Kidney (tissue), 14 donors: Measurements from ENCODE around the gene TSC22D3. TPM values are rescaled to one million over a fixed set of nuclear protein-coding genes. Genes with fewer than 3 reads are reported as not detected.

Experiments
- DNase-seq, 5 donors: peaks; one replicate each; pipeline ENCODE4 v3.0.0-alpha.2; 2013 to 2020
- FAIRE-seq: peaks from 2 replicates; lab custom pipeline; 2012; peaks lifted over from hg19 to GRCh38; lab: Jason Lieb, UNC
- H3K27ac ChIP-seq, 2 donors: one replicate each; pipeline ENCODE4 v1.7.0; 2013; ENCODE audit warnings: low read depth in 2 of 2, low read length in 2 of 2, inconsistent platforms in 1 of 2
- H3K27me3 ChIP-seq: one replicate; pipeline ENCODE4 v1.7.1; 2013; ENCODE audit warnings: low read length, inconsistent platforms; ENCODE audit not compliant: control insufficient read depth, insufficient read depth
- H3K36me3 ChIP-seq, 3 donors: one replicate each; pipeline versions ENCODE4 v1.7.0 to v1.7.1; 2013; ENCODE audit warnings: low read length in 3 of 3, control low read depth in 1 of 3, inconsistent platforms in 1 of 3; ENCODE audit not compliant: insufficient read depth in 3 of 3, control insufficient read depth in 2 of 3
- H3K4me1 ChIP-seq, 3 donors: one replicate each; pipeline versions ENCODE4 v1.7.0 to v1.7.1; 2013; ENCODE audit warnings: low read length in 3 of 3, inconsistent platforms in 1 of 3, low read depth in 1 of 3; ENCODE audit not compliant: control insufficient read depth in 2 of 3, insufficient read depth in 2 of 3
- H3K4me3 ChIP-seq, 3 donors: one replicate each; pipeline versions ENCODE4 v1.7.0 to v1.8.1; 2013; ENCODE audit warnings: low read length in 3 of 3, control low read depth in 1 of 3, inconsistent platforms in 1 of 3
- H3K9ac ChIP-seq, 3 donors: one replicate each; pipeline versions ENCODE4 v1.7.0 to v1.7.1; 2013; ENCODE audit warnings: low read length in 3 of 3, control low read depth in 1 of 3, inconsistent platforms in 1 of 3
- H3K9me3 ChIP-seq, 3 donors: one replicate each; pipeline versions ENCODE4 v1.7.0 to v1.7.1; 2013; ENCODE audit warnings: low read length in 3 of 3, control low read depth in 1 of 3, inconsistent platforms in 1 of 3; ENCODE audit not compliant: control insufficient read depth in 2 of 3, insufficient read depth in 1 of 3
- CTCF ChIP-seq: IDR thresholded peaks from 3 replicates; pipeline ENCODE4 v1.5.1; 2012; ENCODE audit warnings: mild to moderate bottlenecking, moderate library complexity, borderline replicate concordance; ENCODE audit not compliant: insufficient read depth; ENCODE audit errors: extremely low read depth
- intact Hi-C: fragments of 100-400 bp; cut with DNase I; formaldehyde crosslinking; loops from one replicate; pipeline ENCODE4 v1.11.1; 2022
- polyA plus RNA-seq: library from polyadenylated mRNA; stranded (reverse); fragments of 350-450 nt; fragmentation: Illumina TruSeq; extraction: RNeasy Lipid Tissue Mini Kit (QIAGEN cat#74804); gene quantifications from one replicate; pipeline ENCODE4 v1.2.3, GENCODE V29; 2014; ENCODE audit warnings: low read depth, low replicate concordance; ENCODE audit not compliant: insufficient read depth
- total RNA-seq: library from RNA; stranded (reverse); fragmentation: NEBNext Ultra II Directional; extraction: Animal tissue kit (Norgen Biotek cat#: 25700); gene quantifications from one replicate; pipeline ENCODE4 v1.2.1, GENCODE V29; 2021
- donor health status: control.
- donor health status: control.
- donor health status: control.
- donor health status: control.
- donor health status: control.
- donor health status: DM: yes; HTN: yes; CAD: no.
- donor health status: Normal renal cell carcinoma (clear cell type).

The TSC22D3 gene
- total and polyA plus RNA-seq, 2 donors from 2014 or later: 160 to 320 TPM

- no peak for DNase-seq
- Histone ChIP-seq H3K27me3 (peaks cover 2% of the 10 kb centered on the region), H3K27ac (peak overlapping the region; percentile 86 to 92), H3K4me1 (peaks cover 0 to 27% (median 18%) of the 10 kb centered on the region in 3 donors), H3K9ac (peak overlapping the region in 1 of 3 donors; percentile 26), H3K36me3 (no peaks in the 10 kb centered on the region), H3K4me3 (no peak overlapping the region), H3K9me3 (no peaks in the 10 kb centered on the region)
- intact Hi-C loops: no loop called here
- TF ChIP-seq CTCF: no peak
- no peak for FAIRE-seq
Measured at GRCh38 chrX:107730991-107731766, 44.4 kb downstream of the TSC22D3 start.

GRCh38 chrX:107730298-107730655 lies 45.3 kb downstream of the TSC22D3 start:
- Histone ChIP-seq H3K27ac (peak overlapping the region in 1 of 2 donors; percentile 53), H3K4me3 (no peak overlapping the region), H3K27me3 (peaks cover 2% of the 10 kb centered on the region), H3K9ac (no peak overlapping the region), H3K4me1 (peaks cover 0 to 27% (median 18%) of the 10 kb centered on the region in 3 donors), H3K9me3 (no peaks in the 10 kb centered on the region), H3K36me3 (no peaks in the 10 kb centered on the region)
- intact Hi-C loops: no loop called here
- DNase-seq (no peak), FAIRE-seq (no peak)
- TF ChIP-seq CTCF: no peak

- H3K36me3 ChIP-seq: no peaks in the 10 kb centered on the region
- H3K9me3 ChIP-seq: no peaks in the 10 kb centered on the region
- H3K9ac ChIP-seq: peak overlapping the region in 1 of 3 donors; percentile 19
- DNase-seq (peak in 3 of 5 donors; percentile 43 to 60 (median 44)), FAIRE-seq (no peak)
- peaks cover 2% of the 10 kb centered on the region for H3K27me3 ChIP-seq
- TF ChIP-seq CTCF: no peak
- H3K4me1 ChIP-seq: peaks cover 0 to 27% (median 18%) of the 10 kb centered on the region in 3 donors
- intact Hi-C loops: no loop called here
- no peak overlapping the region for H3K4me3 ChIP-seq
- H3K27ac ChIP-seq: peak overlapping the region in 1 of 2 donors; percentile 53
Measured at GRCh38 chrX:107729558-107730297, 45.9 kb downstream of the TSC22D3 start.
